ENCODE measurements around the gene ABCC5.

The ABCC5 gene

DNA sequence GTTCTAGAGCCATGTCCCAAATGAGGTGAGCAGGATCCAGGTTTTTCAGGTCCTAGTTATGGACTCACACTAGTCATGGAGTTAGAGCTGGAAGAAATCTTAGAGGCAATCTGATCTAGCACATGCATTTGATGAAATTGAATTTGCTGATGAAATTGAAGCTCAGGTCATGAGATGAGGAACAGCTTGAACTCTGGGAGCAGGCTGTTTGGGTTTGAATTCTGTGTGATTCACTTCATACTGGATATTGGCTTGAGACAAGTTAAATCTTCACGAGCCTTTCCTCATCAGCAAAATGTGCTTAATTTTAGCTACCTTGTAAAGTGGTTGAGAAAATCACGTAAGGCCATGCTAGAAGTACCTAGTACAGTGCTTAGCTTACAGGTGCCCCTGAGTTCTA is 99.5 kb downstream of the ABCC5 start:
- DNase-seq = no peak

DNA sequence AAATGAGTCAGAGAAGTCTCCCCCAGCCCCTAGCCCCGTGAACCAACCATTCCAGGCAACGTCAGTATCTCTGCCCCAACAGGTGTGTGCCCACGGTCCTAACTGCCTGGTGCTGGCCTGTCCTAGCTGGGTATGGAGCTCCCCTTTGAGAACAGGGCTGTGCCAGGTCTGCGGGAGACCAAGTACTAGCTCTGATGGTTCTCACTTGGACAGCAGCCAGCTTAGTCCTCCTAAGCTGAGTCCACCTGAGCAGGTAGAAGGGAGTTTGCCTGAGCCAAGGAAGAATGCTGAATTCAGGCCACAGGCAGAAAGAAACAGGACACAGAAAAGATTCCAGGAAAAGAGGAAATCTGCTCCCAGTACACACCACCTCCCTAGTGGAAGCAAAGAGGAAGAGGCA is 99.9 kb downstream of the ABCC5 start:
- DNase-seq = no peak

DNA sequence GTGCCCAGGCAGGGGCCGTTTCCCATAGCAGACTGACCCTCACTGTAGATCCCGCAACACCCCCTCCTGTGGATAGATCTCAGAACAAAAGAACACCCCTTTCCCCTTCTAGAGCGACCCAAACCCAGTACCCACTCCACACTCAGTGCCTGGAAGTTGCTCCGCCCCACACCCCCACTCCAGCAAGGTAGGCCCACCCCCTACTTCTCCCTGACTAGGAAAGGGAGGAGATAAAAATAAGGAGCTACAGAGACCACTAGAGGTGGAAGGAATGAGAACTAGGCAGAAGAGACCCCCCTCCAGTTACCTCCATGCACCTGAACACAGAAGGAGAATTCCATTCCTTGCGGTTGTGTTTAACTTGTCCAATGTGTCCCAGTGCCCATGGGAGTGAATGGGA is 102.8 kb downstream of the ABCC5 start:
- no peak for DNase-seq

DNA sequence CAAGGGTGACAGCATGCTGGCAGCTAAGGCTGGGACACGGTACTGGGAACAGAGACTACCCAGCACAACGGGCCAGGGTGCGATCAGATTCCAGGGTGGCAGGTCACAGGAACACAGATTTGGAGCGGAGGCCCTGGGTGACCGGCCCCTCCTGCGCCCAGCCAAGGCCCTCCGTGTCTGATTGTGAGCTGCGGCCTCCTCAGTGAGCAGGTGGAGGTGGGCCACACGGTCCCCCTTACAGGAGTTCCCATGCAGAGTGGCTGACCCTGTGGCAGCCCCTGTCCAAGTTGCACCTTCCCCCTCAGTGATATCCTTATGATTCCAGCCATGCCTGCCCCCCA is 104.1 kb downstream of the ABCC5 start:
- no peak for DNase-seq

DNA sequence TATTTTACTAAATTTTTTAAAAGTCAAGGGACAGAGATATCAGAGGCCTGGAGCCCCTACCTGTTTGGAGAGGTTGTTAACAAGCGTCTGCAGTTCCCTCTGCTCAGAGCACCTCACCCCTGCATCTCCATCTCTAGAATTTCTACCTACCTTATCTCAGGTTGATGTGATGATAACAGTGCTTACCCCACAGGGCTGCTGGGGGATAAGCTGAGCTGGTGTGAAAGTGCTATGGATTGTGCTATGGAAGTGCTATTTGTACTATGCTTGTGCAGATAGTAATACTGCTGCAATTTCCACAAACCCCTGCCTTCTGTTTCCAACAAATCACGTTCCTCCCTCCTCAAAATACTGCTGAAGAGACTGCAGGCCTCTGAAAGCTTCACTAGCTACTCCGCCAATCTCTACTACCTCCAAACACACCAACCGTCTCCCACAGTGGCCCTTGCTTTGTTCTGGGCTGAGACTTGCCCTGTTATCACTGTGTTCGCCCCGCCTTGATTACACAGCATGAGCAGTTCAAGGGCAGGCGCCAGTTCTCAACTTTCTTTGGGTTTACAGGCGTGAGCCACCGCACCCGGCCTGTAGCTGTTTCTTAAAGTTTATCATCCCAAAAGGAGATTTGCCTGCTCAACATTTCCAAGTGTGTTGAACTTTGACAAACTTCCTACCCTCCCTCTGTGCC is 104.6 kb downstream of the ABCC5 start:
- no peak for DNase-seq

DNA sequence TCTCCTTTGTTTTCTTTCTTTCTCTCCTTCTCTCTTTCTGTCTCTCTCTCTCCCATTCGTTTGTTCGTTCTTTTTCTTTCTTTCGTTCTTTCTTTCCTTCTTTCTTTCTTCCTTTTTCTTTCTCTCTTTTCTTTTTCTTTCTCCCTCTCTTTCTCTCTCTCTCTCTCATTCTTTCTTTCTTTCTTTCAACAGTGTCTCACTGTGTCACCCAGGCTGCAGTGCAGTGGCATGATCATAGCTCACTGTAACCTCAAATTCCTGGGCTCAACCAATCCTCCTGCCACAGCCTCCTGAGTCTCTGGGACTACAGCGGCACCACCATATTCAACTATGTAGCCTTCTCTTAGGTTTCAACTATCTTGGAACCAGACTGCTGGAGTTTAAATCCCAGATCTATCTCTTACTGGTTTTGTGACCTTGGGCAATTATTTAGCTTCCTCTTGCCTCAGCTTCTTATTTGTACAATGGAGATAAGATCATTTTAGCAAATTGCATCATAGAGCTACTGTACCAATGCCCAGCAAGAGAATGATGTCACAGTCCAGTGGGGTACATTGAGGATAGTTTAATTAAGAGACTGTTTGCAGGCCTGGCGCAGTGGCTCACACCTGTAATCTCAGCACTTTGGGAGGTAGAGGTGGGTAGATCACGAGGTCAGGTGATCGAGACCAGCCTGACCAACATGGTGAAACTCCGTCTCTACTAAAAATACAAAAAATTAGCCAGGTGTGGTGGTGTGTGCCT is 105.7 kb downstream of the ABCC5 start:
- no peak for DNase-seq

DNA sequence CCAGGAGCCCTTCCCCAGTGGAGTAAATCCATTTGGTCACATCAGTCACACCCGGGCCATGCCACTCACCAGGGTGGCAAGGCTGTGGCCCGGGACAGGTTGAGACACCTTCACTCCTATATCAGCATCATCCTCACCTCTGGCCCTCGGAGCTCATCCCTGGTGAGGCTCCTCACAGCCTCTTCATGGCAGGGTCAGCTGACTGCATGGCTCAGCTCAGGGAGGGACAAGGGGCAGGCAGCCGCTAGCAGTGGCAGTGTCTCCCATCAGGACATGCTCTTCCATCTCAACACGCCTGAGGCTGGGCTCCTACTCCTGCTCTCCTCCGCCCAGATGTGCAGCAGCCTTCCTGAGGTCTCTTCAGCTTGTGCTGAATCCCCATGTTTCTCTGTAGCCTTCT is 106.6 kb downstream of the ABCC5 start:
- DNase-seq = no peak

DNA sequence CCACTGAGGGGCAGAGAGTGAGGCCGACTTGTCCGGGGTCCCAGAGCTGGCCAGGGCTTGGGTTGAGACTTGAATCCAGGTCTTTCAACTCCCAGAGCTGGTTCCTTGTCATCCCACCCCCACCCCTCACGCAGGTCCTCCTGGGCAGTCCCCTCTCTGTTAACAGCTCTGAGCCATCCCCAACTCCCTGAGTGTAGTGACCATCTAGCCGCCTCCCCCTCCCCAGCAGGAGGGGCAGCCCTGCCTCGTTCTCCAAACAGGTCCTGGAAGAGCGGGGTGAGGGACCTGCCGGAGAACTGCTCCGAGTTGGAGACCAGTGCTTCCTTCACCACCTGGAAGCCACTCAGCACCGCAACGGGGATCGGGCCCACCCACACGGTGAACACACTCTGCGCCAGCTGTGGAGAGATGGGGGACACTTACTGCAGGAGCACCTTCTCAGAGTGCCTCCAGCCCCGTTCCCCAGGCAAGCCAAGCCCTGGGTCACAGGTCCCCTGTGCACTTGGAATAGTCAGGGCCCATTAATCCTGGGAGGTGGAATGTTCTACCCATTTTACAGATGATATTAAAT is 108.6 kb downstream of the ABCC5 start:
- DNase-seq = no peak

DNA sequence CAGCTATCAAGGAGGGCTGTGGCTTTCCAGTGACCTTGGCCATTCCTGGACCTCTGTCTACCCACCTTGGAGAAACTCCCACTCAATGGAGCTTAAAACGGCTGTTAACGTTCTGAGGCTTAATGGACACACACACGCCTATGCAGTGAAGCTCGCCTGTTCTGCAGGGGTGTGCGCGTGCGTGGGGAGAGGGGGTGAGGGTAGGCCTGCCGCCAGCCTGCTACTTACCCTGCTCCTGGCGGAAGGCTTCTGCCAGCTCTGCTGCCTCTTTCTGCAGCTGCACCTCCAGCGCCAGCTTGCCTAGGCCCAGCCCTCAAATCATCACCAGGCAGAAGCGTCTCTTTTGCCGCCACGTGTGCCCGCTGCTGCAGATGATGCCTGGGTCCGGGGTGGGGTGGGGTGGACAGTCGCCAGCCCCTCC is 109.8 kb downstream of the ABCC5 start:
- DNase-seq = no peak

DNA sequence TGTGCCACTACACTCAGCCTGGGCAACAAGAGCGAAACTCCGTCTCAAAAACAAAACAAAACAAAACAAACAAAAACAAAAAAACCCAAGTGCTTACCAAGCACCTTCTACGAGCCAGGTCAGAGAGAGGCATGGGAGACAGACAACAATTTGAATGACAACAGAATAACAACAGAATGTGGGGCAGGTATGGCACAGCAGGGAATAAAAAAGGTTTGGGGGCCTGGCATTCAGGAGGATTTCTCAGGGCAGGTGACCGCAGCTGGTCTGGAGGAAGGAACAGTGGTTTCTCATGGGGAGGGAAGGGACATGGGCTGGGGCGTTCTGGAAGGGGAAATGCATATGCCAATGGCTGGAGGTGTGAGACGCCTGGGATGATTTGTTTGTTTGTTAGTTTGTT is 110.5 kb downstream of the ABCC5 start:
- no peak for DNase-seq

DNA sequence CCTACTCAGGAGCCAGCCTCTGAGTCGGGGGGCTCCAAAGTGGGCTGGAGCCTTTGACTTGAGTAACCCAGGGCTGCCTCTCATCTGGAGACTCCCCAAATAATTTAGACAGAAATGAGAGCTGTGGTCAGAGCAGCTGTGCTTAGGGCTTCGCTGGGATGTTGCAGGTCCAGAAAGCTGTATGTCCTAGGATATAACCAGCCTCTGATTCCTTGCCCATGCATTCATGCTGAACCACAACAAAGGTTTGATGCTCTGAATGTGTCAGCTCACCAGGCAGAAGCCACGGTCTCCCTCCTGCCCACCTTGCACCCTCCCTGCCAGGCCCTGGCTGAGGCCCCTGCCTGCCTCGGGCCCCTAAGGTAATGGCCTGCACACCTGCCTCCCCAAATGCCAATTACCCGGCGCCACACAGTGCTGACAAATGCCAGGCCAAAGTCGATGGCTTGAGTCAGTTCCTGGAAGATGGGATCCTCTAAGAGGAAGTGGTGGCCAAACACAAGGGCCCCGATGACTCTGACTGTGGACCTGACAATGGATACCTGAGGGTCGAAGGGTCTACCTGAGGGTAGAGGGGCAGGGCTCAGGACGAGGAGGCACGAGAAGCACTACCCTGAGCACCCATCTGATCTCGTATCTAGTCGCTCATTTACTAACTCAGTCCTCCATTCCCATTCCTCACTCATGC is 111.3 kb downstream of the ABCC5 start:
- no peak for DNase-seq

DNA sequence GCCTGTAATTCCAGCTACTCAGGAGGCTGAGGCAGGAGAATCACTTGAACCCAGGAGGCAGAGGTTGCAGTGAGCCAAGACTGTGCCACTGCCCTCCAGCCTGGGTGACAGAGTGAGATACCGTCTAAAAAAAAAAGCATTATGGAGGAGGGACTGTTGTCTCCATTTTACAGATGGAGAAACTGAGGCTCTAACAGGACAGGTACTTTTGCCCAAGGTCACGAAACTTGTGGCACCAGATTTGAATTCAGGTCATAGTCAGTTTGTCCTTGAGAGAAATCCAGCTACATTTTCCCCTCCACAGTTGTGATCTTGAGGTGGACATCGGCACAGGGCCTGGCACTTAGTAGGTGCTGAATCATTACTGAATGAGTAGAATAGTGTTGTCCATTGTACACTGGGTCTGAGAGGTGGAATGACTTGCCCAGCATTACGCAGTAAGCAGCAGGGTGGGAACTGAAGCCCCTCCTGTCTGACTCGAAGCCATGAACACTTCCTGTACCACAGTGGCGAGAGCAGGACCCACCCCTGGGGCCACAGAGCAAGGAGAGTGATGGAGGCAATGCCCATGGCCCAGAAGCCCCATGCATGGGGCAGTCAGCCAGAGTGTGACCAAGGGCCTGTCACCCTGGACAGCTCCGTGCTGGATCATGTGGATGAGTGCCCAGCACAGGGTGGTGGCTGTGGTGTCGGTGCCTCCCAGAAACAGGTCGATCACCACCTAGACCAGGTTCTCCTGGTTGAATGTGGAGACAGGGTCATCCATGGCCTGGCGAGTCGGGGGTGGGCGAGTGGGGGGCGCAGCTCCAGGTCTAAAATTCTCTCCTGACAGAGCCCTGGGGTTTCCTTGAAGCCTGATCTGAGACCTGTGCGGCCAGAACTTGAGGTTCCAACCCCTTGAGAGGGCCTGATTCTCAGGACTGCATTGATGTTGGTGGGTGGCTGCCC is 112.6 kb downstream of the ABCC5 start:
- DNase-seq = no peak

DNA sequence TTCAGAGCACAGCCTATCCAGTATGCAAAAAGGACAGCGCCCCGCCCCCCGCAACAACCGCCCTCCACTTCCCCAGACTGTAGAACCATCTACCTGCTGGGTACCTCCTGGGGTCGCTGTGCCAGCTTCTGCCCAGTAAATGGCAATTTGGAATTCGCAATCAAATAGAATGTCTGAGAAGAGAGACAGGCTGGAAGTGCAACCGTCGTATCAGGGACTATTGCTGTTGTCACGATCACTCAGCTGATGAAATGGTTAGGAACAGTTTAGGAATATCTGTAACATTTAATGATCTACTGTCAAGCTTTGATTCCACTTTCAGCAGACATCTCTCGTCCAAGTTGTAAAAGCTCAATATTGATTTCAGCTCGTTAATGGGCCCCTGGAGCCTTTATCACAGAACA is 119.7 kb downstream of the ABCC5 start:
- no peak for DNase-seq

DNA sequence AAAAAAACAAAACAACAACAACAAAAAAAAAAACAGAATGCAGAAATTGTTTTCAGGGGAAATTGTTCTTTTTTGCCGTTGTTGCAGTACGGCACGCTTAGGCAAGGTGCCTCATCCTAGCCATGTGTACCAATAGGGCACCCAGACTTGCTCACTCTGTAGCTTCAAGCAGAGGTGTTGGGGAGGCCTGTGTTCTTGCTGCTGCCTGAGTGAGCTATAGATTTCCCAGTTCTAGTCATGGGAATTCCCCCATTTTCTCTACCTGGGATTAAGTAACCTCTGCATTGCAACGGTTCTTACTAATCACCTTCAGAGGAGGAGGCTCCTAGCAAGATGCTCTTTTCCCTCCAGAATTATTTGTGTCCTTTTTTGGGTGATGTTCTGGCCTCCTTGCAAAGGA is 120.1 kb downstream of the ABCC5 start:
- no peak for DNase-seq

DNA sequence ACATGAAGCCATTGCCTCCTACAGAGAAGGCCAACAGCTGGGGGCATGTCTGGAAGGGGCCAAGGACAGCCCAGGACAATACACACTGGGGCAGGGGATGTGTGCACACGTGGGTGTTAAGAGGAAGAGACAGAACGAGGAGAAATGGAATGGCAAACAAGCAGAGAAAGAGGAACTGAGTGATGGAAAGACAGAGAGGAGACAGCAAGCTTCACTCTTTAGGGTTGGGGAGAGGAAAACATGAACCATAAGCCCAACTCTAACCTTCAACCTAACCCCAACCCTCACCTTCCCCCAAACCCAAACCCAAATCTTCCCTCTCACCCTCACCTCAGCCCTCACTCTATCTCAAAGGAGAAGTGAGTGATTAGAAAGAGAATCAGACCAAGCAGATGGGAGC is 121.1 kb downstream of the ABCC5 start:
- no peak for DNase-seq

DNA sequence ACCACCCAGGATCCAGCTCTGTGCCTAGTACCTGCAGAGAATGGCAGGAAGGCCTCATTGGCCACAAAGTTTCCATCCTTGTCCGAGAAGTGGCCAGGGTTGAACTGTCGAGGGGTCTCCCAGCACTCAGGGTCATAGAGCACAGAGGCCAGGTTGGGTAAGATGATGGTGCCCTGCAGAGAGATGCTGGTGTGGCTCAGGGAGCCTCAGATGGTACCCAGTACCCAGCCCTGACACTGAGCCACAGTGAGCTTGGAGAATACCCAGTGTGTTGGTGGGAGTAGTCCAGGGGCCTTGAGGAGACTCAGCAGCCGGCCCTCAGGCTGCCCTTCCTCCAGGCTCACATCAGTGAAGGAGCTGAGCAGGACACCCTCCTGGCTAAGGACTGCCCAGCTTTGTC is 121.5 kb downstream of the ABCC5 start:
- DNase-seq = no peak

DNA sequence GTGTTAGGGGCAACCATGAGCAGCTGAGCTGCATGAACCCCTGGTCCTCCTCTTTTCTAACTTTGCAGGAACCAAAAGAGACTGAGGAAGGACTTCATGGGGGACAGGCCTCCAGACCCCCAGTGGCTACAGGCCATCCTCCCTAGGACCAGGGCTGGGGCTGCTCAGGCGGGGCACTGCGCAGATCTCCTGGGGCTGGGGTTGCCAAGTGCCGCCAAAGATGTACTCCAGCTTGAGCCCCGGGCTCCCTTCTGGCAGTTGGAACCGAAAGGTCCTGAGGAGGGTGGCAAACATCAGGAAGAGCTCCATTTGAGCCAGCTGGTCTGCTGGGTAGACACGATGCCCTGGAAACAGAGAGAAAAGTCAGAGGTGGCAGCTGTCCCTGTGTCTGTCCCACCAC is 121.9 kb downstream of the ABCC5 start:
- no peak for DNase-seq

DNA sequence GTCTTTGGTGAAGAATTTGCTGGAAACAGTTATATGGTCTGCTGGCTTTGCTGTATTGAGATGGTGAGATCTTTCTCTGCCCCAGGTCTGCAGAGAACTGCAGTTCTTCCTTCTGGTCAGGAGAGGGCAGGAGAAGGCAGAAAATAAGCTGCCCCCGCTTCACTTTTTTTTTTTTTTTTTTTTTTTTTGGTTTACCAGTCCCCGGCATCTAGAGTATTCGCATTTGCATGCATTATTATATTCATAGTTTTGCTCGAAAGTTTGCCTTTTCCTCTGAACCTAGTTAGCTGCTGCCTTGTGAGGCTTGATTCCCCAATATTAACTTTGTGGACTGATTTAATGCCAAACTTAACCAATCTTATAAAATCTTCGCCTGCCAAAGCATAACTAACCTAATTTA is 122.4 kb downstream of the ABCC5 start:
- DNase-seq = no peak

DNA sequence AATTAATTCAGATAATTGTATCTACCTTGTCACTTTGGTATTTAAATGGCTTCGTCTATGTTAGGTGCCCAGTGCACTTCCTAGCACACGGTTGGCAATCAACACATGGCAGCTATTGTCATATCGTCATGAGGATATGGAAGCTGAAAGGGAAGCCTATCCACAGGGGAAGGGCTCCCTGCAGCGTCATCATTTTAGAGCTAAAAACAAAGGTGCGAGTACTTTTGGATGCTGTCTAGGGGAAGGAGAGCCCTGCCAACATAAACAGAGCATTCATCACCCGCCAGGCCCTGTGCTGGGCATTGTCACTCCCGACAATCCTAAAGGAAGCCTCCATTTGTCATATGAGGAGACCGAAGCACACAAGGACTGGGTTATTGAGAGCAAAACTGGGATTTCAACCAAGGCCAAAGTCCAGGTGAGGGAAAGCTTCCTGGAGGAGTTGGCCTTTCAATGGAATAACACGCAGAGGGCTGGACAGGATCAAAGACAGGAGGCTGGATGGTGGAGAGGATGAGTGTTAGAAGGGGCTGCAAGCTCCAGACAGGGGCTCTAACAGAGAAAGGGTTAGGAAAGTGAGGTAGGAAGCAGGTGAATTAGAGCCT is 125.0 kb downstream of the ABCC5 start:
- no peak for DNase-seq

DNA sequence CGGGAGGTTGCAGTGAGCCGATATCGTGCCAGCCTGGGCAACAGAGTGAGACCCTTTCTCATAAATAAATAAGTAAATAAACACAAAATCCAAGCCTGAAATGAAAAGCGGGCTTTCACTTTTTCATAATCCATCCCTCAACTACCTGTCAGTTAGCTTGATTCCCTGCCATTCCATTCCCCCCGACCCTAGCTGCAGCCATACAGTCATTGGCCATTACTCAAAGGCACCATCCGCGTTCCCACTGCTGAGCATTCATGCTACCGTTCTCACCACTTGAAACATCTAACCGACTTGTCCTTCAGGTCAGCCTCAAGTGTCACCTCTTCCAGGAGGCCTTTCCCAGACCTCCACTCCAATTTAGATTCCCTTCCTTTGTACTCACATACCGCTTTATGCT is 131.9 kb downstream of the ABCC5 start:
- no peak for DNase-seq

DNA sequence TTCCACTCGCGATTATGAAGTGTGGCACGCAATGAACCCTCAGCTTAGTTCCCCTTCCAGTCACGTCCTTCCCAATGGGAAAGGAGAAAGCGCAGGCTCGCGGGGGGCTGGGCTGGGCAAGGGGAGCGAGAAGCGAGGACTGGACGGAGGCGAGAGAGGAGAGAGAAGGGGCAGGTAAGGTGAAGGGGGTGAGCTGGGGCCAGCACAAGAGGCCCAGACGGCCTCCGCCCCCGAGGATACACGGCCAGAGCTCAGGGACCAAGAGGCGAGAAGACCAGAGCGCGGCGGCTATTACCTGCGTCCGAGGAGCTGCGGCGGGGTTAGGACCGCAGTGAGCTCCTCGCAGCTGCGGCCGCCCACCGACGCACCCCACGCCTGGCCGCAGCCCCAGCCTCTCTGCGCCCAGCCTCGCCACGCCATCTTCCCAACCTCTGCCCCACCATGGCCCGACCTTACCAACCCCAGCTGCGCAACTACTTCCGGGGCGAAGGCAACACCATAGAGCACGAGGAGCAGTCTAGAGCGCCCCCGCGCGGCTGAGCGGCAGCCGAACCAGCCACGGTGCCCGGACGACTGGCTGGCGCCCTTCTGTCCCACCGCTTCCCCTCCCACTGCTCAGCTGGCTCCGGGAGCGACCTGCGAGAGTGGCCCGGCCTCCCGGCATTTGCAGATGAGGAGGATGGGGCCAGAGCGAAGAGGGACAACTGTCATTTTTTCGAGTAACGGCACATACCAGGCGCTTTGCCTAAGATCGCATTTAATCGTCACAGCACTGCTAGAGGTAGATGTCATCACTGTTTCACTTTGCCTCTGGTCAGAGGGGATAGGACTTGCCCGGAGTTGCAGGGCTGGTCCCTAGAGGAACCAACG is 133.0 kb downstream of the ABCC5 start, which contains the start of gene PARL:
TSS of gene PARL (minus strand) at position 454 of the 870 bp plus-strand sequence. CDS start at position 420, 34 bp downstream.
- DNase-seq = peak; percentile 93 to 97 (median 96)
